ENCODE measurements around the gene TRNAU1AP.

DNA sequence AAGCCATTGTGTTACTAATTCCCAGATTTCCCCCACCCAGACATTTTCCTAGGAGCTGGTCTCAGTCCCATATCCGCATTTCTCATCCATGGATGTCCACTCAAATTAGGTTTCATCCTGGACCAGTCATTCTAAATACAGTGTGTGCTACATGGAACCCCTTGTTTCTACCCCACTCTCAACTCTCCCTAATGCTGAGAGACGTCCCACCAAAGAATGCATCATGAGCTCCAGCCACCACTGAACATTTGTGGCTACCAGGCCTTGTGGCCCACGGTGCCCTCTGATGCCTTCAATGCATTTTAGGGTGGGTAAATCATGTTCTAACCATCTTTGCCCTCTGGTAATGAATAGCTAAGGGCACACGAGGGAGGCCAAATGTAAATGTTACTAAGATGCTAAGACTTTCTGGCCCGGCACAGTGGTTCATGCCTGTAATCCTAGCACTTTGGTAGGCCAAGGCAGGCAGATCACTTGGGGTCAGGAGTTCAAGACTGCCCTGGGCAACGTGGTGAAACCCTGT is 25.9 kb downstream of the TRNAU1AP start:
- TF ChIP-seq POLR2AphosphoS5 (IDR thresholded peaks at IDR 0.05; ENCODE audit: low read depth) (no peak), CTCF (IDR thresholded peaks at IDR 0.05; ENCODE audit: insufficient read depth, low read length) (no peak), REST (IDR thresholded peaks at IDR 0.05; ENCODE audit: insufficient replicate concordance, low read depth) (no peak), GABPA (IDR thresholded peaks at IDR 0.05; ENCODE audit: low read depth) (no peak), SPI1 (IDR thresholded peaks at IDR 0.05; ENCODE audit: borderline replicate concordance, low read depth) (no peak)

Measured in HL-60 (cell line).